ENCODE data around the gene PRPSAP1.

Gene PRPSAP1
- total RNA-seq = 31.8 to 36.4 reads per million in 2 donors

- DNase-seq = peak; percentile 58
Measured at GRCh38 chr17:76353599-76354316, at the start of gene PRPSAP1. Gene PRPSAP1 (minus strand): TSS chr17:76353916. CDS start chr17:76353703, 213 bp downstream.

- no peak for DNase-seq
Measured at GRCh38 chr17:76402711-76403110, 49.0 kb upstream of the PRPSAP1 start.

- DNase-seq = no peak
Measured at GRCh38 chr17:76399175-76400172, 45.8 kb upstream of the PRPSAP1 start.

- no peak for DNase-seq
Measured at GRCh38 chr17:76398523-76399174, 44.9 kb upstream of the PRPSAP1 start.

DNA sequence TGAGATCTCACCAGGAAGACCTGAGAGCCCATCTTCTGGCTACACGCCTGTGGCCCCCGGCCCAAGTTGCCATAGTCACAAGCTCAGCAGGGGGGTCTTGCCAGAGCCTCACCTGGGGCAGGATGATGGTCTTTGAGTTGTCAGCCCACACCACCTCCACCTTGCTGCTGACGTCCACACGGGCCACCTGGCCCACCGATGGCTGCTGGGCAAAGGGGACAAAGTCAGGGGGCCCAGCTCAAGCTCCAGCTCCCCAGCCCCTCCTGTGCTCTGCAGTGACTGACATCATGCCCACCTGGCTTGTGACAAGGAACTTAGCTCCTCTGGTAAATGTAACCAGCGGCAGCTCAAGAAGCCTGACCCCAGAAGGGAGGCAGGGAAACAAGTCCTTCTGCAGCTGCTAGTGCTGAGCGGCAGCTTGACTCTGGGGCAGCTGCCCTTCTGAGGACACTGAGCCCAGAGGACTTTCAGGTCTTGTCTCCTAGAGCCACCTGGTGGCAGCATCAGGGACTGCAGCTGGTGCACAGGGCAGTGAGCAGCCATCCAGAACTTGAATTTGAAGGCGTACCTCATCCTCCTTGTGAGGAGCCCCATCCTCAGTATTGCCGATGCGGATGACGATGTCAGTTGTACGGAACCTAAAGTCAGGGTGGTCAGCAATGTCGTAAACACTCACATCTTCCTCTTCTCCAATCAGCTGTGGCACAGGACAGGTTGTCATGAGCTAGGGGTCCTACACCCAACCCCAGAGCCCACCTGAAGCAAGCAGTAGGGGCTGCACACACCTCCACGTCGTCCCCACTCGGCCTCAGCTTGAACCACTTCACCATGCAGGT, 44.2 kb upstream of the PRPSAP1 start:
- DNase-seq = no peak

DNA sequence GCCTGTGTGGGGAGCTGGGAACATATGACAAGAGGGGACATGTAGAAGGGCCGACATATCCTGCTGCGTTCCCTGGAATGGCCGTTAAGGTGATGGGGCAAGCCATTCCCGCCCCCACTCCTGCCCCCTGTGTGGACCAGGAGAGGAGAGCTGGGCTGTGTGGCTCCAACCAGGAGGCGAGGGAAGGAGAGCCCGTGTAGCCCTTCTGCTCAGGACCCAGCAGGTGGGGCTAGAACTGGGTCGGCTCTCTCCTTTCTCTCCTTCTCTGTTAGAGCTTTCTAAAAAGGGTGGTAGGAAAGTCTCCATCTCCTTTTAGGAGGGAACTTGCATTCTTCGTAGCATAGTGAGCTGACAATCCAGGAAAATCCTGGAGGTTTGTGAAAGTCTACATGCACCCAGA, 43.5 kb upstream of the PRPSAP1 start:
- DNase-seq = no peak

- no peak for DNase-seq
Measured at GRCh38 chr17:76395980-76396379, 42.3 kb upstream of the PRPSAP1 start.

- DNase-seq = no peak
Measured at GRCh38 chr17:76394166-76394565, 40.5 kb upstream of the PRPSAP1 start.

DNA sequence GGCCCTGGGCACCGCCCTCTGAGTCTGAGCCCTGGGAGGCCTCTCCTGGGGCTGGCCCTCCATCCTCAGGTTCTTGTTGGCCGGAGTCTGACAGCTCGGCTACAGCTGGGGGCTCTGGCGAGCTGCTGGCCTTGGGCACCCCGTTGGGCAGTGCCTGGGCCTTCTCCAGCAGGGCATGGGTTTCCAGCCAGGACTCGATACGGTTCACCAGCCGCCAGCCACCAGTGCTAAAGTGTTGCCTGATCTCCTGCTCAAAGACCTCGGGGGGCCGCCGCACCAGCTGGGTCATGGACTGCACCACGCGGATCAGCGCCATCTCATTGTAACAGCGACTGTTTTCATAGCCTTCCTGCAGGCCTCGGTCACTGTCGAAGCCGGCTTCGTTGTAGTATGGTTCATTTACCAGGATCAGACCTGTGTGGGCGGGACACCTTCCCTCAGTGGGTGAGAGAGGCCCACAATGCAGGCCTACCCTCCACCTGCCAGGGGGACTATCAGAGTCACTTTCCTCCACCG, 37.5 kb upstream of the PRPSAP1 start:
- DNase-seq = no peak

GRCh38 chr17:76390003-76390421, 36.3 kb upstream of the PRPSAP1 start:
- no peak for DNase-seq

DNA sequence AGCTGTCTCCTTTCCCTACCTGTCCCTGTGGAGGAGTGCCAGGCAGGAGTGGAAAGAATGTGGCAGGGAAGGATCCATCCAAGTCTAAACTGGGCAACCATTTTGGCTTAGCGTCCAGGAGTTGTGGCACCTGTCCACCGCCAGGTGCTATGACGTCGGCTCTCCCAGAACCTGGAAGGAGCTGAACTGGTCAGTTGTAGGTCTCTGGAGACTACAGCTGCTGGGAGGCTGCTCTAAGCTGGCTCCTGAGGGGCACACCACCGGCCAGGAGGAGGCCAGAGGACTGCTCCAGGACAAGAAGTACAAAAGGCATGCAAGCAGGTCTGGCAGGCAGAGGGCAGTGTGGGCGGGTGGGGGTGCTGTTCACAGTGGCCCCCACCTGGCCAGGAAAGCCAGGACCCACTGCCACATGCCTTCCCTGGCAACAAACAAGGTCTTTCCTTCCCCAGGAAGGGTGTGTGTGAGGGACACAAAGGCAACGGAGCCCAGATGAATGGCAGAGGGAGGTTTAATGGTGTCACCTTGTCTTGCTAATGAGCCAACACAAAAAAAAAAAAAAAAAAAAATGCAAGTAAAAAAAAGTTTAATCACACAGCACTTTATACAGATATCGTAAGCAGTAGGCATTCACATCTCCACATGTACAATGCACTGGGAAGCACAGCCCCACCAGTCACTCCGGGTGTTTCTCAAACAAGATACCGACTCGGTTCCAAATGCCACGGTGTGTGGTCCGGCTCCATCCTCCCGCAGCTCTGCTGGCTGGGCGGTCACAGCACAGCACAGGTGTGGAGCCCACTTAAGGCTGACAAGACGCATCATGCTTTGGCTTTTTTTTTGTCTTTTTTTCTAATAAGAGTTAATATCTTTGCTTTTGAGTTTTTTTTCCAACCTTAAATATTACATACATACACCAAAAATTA, 35.5 kb upstream of the PRPSAP1 start:
- no peak for DNase-seq

DNA sequence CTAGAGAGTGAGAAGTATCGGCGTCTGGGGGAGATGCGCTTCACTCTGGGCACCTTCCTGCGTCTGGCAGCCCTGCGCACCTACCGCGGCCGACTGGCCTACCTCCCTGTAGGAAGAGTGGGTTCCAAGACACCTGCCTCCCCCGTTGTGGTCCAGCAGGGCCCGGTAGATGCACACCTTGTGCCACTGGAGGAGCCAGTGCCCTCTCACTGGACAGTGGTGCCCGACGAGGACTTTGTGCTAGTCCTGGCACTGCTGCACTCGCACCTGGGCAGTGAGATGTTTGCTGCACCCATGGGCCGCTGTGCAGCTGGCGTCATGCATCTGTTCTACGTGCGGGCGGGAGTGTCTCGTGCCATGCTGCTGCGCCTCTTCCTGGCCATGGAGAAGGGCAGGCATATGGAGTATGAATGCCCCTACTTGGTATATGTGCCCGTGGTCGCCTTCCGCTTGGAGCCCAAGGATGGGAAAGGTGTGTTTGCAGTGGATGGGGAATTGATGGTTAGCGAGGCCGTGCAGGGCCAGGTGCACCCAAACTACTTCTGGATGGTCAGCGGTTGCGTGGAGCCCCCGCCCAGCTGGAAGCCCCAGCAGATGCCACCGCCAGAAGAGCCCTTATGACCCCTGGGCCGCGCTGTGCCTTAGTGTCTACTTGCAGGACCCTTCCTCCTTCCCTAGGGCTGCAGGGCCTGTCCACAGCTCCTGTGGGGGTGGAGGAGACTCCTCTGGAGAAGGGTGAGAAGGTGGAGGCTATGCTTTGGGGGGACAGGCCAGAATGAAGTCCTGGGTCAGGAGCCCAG, 33.5 kb upstream of the PRPSAP1 start:
- no peak for DNase-seq

- peak; percentile 39 for DNase-seq
Measured at GRCh38 chr17:76385892-76386786, 32.4 kb upstream of the PRPSAP1 start.

DNA sequence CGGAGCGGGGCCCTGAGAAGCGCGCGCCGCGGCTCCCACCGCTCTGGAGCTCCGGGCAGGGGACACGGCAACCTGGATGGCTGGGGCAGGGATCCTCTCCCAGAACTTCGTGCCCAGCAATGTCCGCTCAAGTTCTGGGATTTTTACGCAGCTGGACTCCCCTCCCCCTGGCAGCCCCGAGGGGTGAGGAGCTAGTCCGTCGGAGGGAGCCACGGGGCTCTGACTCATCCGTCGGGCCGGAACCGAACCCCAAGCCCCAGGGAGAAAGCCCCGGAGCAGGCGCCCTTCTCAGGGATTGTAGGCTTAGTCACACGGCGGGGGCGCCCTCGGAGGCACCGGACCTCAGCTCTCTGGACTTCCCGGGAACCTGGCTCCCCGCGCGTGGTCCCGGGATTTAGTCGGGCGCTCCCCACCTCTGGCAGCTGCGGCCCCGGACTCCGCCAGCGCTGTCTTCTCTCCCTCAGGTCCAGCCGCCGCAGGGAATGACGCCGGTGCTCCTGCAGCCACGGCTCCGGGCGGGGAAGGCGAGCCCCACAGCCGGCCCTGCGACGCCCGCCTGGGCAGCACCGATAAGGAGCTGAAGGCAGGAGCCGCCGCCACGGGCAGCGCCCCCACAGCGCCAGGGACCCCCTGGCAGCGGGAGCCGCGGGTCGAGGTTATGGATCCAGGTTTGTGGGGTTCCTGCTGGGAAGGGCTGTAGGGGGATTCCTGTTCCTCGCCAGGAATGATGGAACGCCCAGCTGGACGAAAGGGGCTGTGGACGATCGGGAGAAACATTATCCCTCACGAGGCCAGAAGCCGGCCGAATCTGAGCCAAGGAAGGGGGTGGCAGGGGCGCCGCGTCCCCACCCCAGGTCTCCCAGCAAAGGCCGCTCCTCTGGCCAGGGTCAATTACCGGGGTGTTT, 31.5 kb upstream of the PRPSAP1 start:
- peak; percentile 38 for DNase-seq

DNA sequence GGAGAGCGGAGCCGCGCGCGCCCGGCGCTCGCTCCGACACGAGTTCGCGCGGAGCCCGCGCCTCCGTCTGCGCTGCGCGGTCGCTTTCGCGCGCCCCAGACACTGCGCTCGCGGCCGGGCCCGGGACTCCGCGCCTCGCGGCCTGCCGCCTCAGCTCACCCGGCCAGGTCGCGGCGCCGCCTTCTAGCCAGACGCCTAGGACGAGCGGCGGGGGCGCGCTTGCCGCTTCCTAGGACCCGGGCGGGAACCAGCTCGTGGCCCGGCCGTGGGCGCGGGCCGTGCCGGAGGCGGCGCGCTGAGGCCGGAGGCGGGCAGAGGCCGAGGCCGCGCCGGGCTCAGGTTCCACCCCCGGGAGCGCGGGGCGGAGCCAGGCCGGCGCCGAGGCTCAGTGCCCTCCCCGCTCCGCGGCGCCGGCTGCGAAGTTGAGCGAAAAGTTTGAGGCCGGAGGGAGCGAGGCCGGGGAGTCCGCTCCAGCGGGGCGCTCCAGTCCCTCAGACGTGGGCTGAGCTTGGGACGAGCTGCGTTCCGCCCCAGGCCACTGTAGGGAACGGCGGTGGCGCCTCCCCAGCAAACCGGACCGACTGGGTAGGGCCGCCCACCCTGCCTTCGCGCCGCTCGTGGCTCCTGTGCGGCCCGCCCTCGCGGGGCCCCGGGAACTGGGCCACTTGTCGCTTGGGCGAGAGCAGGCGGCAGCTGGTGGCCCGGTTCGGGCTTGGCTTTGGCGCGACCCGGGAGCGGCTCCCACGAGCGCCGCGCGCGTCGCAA, 30.7 kb upstream of the PRPSAP1 start, which contains the start of gene SPHK1:
Gene SPHK1, plus strand, starts transcription at position 388 of the 765 bp plus-strand sequence. CDS start 1,036 bp downstream, outside the sequence.
- DNase-seq = peak; percentile 50

- DNase-seq = no peak
Measured at GRCh38 chr17:76383546-76384221, 30.0 kb upstream of the PRPSAP1 start.
